HG03280 (cell line): ENCODE measurements around the gene TENM4.

Experiments used
- ATAC-seq: cut with Tn5 transposase; IDR thresholded peaks from one replicate; pipeline ENCODE4 v1.9.1; 2021; ENCODE audit warnings: mild to moderate bottlenecking, moderate library complexity; ENCODE audit not compliant: unreplicated experiment

The TENM4 gene

GRCh38 chr11:79189601-79190000 lies 251.2 kb downstream of the TENM4 start:
- no peak for ATAC-seq

GRCh38 chr11:79189055-79189454 lies 251.8 kb downstream of the TENM4 start:
- ATAC-seq: no peak

- no peak for ATAC-seq
Measured at GRCh38 chr11:79186669-79187068, 254.2 kb downstream of the TENM4 start.

GRCh38 chr11:79185351-79185750 lies 255.5 kb downstream of the TENM4 start:
- ATAC-seq: no peak

- no peak for ATAC-seq
Measured at GRCh38 chr11:79184285-79184684, 256.5 kb downstream of the TENM4 start.

- no peak for ATAC-seq
Measured at GRCh38 chr11:79182794-79183193, 258.0 kb downstream of the TENM4 start.

GRCh38 chr11:79179087-79179486 lies 261.7 kb downstream of the TENM4 start:
- no peak for ATAC-seq

- ATAC-seq: no peak
Measured at GRCh38 chr11:79174045-79175008, 266.5 kb downstream of the TENM4 start.

GRCh38 chr11:79173615-79174014 lies 267.2 kb downstream of the TENM4 start:
- no peak for ATAC-seq

GRCh38 chr11:79170321-79170720 lies 270.5 kb downstream of the TENM4 start:
- ATAC-seq: no peak

- no peak for ATAC-seq
Measured at GRCh38 chr11:79168530-79169110, 272.2 kb downstream of the TENM4 start.

GRCh38 chr11:79167510-79168188 lies 273.2 kb downstream of the TENM4 start:
- ATAC-seq: no peak

GRCh38 chr11:79165908-79166307 lies 274.9 kb downstream of the TENM4 start:
- no peak for ATAC-seq

- ATAC-seq: no peak
Measured at GRCh38 chr11:79160791-79161403, 279.9 kb downstream of the TENM4 start.

GRCh38 chr11:79159657-79160450 lies 281.0 kb downstream of the TENM4 start:
- no peak for ATAC-seq

- no peak for ATAC-seq
Measured at GRCh38 chr11:79157738-79158137, 283.1 kb downstream of the TENM4 start.

- ATAC-seq: no peak
Measured at GRCh38 chr11:79156031-79156430, 284.8 kb downstream of the TENM4 start.

GRCh38 chr11:79155237-79155636 lies 285.6 kb downstream of the TENM4 start:
- ATAC-seq: no peak

GRCh38 chr11:79152511-79152910 lies 288.3 kb downstream of the TENM4 start:
- ATAC-seq: no peak

GRCh38 chr11:79151396-79151795 lies 289.4 kb downstream of the TENM4 start:
- no peak for ATAC-seq
